Measurements from ENCODE around the gene AMPD3.

Gene AMPD3

DNA sequence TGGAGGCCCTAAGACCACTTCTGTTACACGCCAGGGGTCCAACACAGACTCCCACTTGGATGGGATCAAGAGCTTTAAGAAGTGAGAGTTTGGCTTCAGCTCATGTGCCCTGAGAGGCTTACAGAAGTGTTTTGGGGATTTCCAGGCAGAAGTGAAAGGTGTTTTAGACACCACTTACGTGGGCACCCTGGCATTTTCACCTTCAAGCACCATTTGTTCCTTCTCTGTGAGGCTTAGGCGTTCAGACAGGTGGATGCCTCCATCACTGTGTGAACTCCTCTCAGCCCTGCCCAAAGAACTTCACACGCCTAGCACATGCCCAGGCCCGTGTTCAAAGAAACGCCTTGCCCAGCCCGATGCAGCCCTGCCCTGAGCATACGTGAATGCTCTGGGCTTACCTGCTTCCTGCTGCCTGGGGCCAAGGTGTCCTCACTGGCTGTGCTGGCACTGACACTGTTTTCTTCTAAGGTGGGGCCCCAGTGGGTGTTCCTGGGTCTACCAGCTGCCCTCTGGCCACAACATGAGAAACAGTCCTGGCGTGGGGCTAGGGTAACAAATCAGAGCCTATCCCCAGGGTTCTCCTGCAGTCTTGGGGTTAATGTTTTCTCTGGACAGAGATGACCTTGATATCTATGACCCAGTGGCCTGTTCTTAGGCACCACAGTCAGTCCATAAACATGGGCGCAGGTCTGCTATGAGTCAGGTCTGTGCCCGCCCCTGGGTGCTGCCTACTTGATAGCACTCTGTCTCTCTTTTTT, 34.0 kb downstream of the AMPD3 start:
- DNase-seq (ENCODE audit: low read depth) = no peak

GRCh38 chr11:10490032-10490397, 35.0 kb downstream of the AMPD3 start:
- no peak for DNase-seq (ENCODE audit: low read depth)

- DNase-seq (ENCODE audit: low read depth) = peak; percentile 83
Observed at GRCh38 chr11:10490398-10491241, 35.6 kb downstream of the AMPD3 start.

DNA sequence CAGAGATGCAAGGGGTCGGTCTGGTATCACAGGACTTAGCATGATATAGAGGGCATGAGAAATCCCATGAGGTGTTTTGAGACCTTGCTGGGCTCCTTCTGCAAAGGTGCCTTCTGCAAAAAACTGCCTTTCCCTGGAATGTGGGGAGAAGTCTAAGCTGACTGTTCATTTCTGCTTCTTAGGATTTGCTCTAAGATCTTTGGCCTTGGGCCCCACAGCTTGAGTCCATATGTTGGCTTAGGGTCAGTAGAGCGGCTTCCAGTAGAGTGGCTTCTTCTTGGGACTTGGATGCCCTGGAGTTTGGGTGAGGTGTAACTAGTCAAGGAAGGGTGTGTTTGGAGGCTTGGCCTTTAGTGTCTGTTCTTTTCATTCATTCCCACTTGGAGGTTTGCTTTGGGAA, 37.0 kb downstream of the AMPD3 start:
- DNase-seq (ENCODE audit: low read depth) = no peak

GRCh38 chr11:10493041-10493663, 38.1 kb downstream of the AMPD3 start:
- no peak for DNase-seq (ENCODE audit: low read depth)

- no peak for DNase-seq (ENCODE audit: low read depth)
Observed at GRCh38 chr11:10494636-10495463, 39.8 kb downstream of the AMPD3 start.

- DNase-seq (ENCODE audit: low read depth) = no peak
Observed at GRCh38 chr11:10495464-10495786, 40.4 kb downstream of the AMPD3 start.

- no peak for DNase-seq (ENCODE audit: low read depth)
Observed at GRCh38 chr11:10496296-10496936, 41.4 kb downstream of the AMPD3 start.

DNA sequence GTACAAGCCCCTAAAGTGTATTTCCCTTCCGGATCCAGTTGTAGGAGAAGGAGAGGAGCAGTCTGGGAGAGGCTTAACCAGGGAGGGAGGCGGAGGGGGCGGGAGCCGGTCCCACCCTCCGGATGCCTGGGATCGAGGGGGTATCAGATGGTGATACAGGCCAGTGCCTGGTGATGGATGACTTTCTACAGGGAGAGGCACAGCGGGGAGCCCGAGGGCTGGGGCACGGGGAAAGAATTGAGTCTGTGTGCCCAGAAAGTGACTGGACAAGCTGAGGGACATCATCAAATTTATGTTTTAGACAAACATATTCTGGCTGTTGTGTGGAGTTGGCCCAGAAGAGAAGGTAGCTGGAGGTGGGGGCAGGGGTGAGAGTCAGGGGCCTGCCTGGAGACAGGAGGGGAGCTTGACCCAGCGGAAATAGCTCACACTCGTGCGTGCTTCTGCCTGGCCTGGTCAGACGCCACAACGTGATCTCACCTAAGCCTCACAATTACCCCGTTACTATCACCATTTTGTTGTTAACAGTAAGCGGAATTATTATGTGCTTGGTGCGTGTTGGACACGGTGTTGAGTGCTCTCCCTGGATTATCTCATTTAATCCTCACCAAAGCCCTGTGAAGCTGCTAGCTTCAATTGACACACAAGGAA, 42.4 kb downstream of the AMPD3 start:
- DNase-seq (ENCODE audit: low read depth) = no peak

GRCh38 chr11:10498022-10498400, 42.9 kb downstream of the AMPD3 start:
- no peak for DNase-seq (ENCODE audit: low read depth)

- no peak for DNase-seq (ENCODE audit: low read depth)
Observed at GRCh38 chr11:10498426-10499250, 43.6 kb downstream of the AMPD3 start.

DNA sequence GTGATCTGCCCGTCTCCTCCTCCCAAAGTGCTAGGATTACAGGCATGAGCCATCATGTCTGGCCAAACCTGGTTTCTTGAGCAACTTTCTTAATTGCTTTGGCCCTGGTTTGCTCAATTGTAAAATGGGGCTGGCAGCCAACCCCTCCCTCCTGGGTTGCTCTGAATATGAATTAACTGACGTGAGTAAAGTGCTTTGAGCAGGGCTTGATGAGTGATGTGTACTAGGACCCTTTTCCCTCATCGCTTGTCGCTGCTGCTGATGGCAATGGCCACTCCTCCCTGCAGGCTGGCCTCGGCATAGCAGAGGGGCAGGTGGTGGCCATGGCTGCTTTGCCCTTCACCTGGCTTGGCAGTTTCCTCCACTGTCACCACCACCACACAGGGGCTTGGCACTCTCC, 44.4 kb downstream of the AMPD3 start:
- DNase-seq (ENCODE audit: low read depth) = no peak

DNA sequence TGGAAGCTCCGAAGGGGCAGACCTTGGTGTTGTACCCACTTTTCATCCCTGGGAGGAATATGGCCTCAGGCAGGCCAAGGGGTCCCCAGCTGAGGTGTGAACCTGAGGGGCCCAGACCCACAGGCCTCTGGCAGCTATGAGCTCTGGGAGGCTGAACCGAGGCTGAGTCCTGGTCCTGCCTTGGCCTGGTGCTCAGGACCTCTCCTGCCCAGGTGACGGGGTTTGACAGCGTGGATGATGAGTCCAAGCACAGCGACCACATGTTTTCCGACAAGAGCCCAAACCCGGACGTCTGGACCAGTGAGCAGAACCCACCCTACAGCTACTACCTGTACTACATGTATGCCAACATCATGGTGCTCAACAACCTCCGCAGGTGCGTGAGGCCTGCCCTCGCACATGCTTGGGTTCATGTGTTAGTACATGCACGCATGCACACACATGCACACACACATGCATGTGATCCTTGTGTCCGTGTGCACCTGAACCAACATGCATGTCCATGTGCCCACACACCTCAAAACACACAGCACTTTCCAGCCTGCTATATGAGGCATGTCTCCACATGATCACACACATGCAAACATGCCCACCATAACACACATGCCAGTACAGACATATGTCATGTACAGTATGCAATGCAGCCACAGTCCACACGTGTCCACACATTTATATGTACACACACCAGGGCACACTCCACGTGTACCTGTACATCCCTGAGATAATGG, 45.0 kb downstream of the AMPD3 start:
- no peak for DNase-seq (ENCODE audit: low read depth)

DNA sequence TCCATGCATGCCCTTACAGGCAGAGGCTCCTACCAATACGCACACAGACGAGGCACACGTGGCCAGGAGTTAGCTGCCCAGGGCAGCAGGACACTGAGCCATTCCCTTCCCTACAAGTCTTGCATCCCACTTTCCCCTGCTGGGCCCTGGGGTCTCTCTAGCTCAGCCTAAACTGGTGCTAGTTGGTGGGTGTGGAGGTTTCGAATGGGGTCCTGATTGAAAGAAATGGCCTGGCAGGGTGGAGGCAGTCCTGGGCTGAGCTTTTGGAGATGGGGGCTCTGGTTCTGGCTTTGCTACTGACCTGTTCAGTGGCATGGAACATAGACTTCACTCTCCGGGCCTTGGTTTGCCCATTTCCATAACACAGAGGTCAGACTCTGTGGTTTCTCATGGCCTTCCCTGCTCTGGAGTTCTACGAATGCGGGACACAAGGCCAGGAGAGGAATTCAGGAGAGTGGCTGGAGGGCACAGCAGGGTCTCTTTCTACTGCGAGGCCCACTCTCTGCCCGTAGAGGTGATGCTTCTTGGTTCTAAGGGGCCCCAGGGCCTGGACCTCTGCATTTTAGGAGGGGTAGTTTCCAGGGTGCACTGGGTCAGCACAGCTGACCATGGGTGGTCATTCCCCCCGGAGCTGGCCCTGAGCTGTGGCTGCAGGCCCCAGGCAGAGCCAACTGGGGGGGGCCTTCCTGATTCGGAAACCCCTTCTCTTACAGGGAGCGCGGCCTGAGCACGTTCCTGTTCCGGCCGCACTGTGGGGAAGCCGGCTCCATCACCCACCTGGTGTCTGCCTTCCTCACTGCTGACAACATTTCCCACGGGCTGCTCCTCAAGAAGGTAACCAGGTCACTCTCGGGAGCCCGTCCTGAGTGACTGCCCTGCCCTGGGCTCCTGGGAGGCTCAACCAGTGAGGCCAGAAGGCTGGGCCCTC, 46.0 kb downstream of the AMPD3 start:
- no peak for DNase-seq (ENCODE audit: low read depth)

- no peak for DNase-seq (ENCODE audit: low read depth)
Observed at GRCh38 chr11:10502065-10502680, 47.1 kb downstream of the AMPD3 start.

GRCh38 chr11:10502770-10503169, 47.7 kb downstream of the AMPD3 start:
- DNase-seq (ENCODE audit: low read depth) = no peak

DNA sequence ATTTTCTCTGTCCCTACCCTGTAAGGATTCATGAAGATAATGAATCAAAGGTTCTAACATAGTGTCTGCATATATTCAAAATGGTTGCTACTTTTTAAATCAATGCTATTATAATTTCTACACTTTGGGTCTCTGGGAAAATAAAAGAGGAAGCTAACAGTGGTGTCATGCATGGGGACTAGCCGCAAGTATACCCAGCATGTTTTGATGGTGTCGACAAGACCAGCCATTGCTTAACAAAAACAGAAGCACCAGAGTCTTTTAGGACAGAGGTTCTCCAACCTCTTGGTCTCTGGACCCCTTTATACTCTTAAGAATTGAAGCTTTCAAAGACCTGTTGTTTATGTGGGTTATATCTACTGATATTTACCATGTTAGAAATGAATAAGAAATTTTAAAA, 48.2 kb downstream of the AMPD3 start:
- DNase-seq (ENCODE audit: low read depth) = no peak

Measured in fibroblast of the conjunctiva (primary cell).